HepG2 (cell line): ENCODE results near the gene FLT3LG. TPM values are rescaled to one million over a fixed set of nuclear protein-coding genes. Genes with fewer than 3 reads are reported as not detected.

Experiments
- ATAC-seq: fragments of 200-7000 bp; cut with Tn5 transposase; 3 replicates; pipeline ENCODE4 v1.9.1; 2020; ENCODE audit warnings: mild to moderate bottlenecking, moderate library complexity
- BruUV-seq: library from RNA; stranded (reverse); fragments of 400-500 nt; replicated peaks from 2 replicates; lab custom pipeline; 2021; lab: Mats Ljungman, UMichigan
- CTCF ChIA-PET: fragments of 300-600 bp; formaldehyde crosslinking; extraction: SDS; loops from one replicate; lab custom pipeline; 2021; ENCODE audit warnings: low total read pairs, inconsistent platforms, low intra/inter-chr PET ratio; lab: Yijun Ruan, JAX
- POLR2A ChIA-PET: fragments of 350-600 bp; sonication (Branson Sonifier 250); formaldehyde crosslinking; loops from one replicate; lab custom pipeline; 2020; ENCODE audit warnings: antibody characterized with exemption, inconsistent platforms; lab: Yijun Ruan, JAX
- DNase-seq: peaks from one replicate; pipeline ENCODE4 v3.0.0-alpha.2; 2015; ENCODE audit warnings: low spot score
- FAIRE-seq: peaks from 3 replicates; lab custom pipeline; 2011; peaks lifted over from hg19 to GRCh38; lab: Jason Lieb, UNC
- H2AFZ ChIP-seq: one replicate; pipeline ENCODE4 v1.6.1; 2011; ENCODE audit warnings: low read length, inconsistent platforms
- H3K27ac ChIP-seq: fragments of 300-600 bp; 3 replicates; pipeline ENCODE4 v1.8.0; 2011; ENCODE audit warnings: mixed run types, mild to moderate bottlenecking, mixed read lengths, low read length, inconsistent platforms; ENCODE audit not compliant: insufficient read depth; ENCODE audit errors: extremely low read length
- H3K27me3 ChIP-seq, 2 experiments: fragments of 200-600 bp in 1 of 2; 2 replicates in 1 of 2; 3 replicates in 1 of 2; pipeline versions ENCODE4 v1.6.0 to v1.8.0; 2011; ENCODE audit warnings: low read length in 2 of 2, mild to moderate bottlenecking in 2 of 2, moderate library complexity in 2 of 2, inconsistent platforms in 1 of 2; ENCODE audit not compliant: insufficient read depth in 2 of 2, control insufficient read depth in 1 of 2
- H3K36me3 ChIP-seq, 2 experiments: fragments of 200-600 bp in 1 of 2; replicated peaks in 1 of 2; 2 replicates in 1 of 2; 3 replicates in 1 of 2; pipeline versions ENCODE4 v1.5.1 to v1.8.0; 2011; ENCODE audit warnings: low read length in 2 of 2, inconsistent platforms in 1 of 2; ENCODE audit not compliant: insufficient read depth in 2 of 2, control insufficient read depth in 1 of 2
- H3K4me1 ChIP-seq: 2 replicates; pipeline ENCODE4 v1.5.1; 2012; ENCODE audit warnings: low read length, inconsistent platforms; ENCODE audit not compliant: insufficient read depth
- H3K4me2 ChIP-seq: 2 replicates; pipeline ENCODE4 v1.6.0; 2011; ENCODE audit warnings: low read depth, low read length, inconsistent platforms
- H3K4me3 ChIP-seq, 3 experiments: fragments of 200-600 bp in 1 of 3; sonication (generic), shearing (Covaris generic) in 1 of 3; replicated peaks in 1 of 3; 2 replicates each; pipeline ENCODE4 v1.5.1; 2011 to 2016; ENCODE audit warnings: low read length in 3 of 3, inconsistent platforms in 2 of 3, low read depth in 2 of 3, mild to moderate bottlenecking in 2 of 3, control low read depth in 1 of 3, mixed read lengths in 1 of 3; ENCODE audit not compliant: insufficient read depth in 1 of 3
- H3K79me2 ChIP-seq: one replicate; pipeline ENCODE4 v1.6.1; 2011; ENCODE audit warnings: low read length, inconsistent platforms; ENCODE audit not compliant: insufficient read depth
- H3K9ac ChIP-seq: 2 replicates; pipeline ENCODE4 v1.6.0; 2011; ENCODE audit warnings: mild to moderate bottlenecking, low read depth, low read length, inconsistent platforms; ENCODE audit not compliant: insufficient read depth
- H3K9me3 ChIP-seq: 2 replicates; pipeline ENCODE4 v1.5.1; 2012; ENCODE audit warnings: mild to moderate bottlenecking, low read length
- H4K20me1 ChIP-seq: 2 replicates; pipeline ENCODE4 v1.6.0; 2011; ENCODE audit warnings: inconsistent platforms, mild to moderate bottlenecking, low read length, moderate library complexity; ENCODE audit not compliant: insufficient read depth
- ATRX ChIP-seq: sonication (generic); formaldehyde crosslinking; IDR thresholded peaks from 2 replicates; pipeline ENCODE4 v1.4.0; 2020; ENCODE audit warnings: missing genetic modification reagents, borderline replicate concordance
- PCBP1 ChIP-seq: fragments of 200-400 bp; formaldehyde crosslinking; IDR thresholded peaks from 2 replicates; pipeline ENCODE4 v1.6.1; 2017; ENCODE audit warnings: mild to moderate bottlenecking, low read depth, low read length, borderline replicate concordance
- RCOR2 ChIP-seq: IDR thresholded peaks from 2 replicates; pipeline ENCODE4 v1.6.1; 2016; ENCODE audit warnings: missing biosample characterization, missing genetic modification reagents
- SATB2 ChIP-seq: sonication (generic); formaldehyde crosslinking; IDR thresholded peaks from 2 replicates; pipeline ENCODE4 v1.5.0; 2020; ENCODE audit warnings: missing genetic modification reagents
- U2AF1 ChIP-seq: fragments of 200-400 bp; formaldehyde crosslinking; optimal IDR thresholded peaks from 2 replicates; pipeline ENCODE3; 2017; ENCODE audit warnings: mild to moderate bottlenecking, low read depth, low read length
- ZNF720 ChIP-seq: sonication (generic); formaldehyde crosslinking; IDR thresholded peaks from 2 replicates; pipeline ENCODE4 v1.4.0; 2020; ENCODE audit warnings: missing genetic modification reagents
- WGBS: methylation state at CpG from one replicate; pipeline ENCODE4 v1.1.6; 2017; ENCODE audit warnings: low lambda C conversion rate; 5-methylcytosine and 5-hydroxymethylcytosine counted together
- in situ Hi-C: cut with HindIII; loops from 2 replicates; pipeline ENCODE4 v1.10.0; 2017; ENCODE audit warnings: low pct_unique_long_range_greater_than_20kb; ENCODE audit not compliant: extremely low pct_ligation_motif_present
- intact Hi-C: fragments of 100-400 bp; cut with micrococcal nuclease; formaldehyde crosslinking; loops from one replicate; pipeline ENCODE4 v1.10.0; 2022; ENCODE audit not compliant: unreplicated experiment
- polyA plus RNA-seq, 8 experiments: library from polyadenylated mRNA; depleted of rRNA in 3 of 8; stranded (reverse) in 7 of 8; unstranded in 1 of 8; fragments of >200 nt; fragmentation: Illumina TruSeq in 4 of 8; extraction: Trizol in 4 of 8; gene quantifications; 2 replicates each; pipeline versions ENCODE4 v1.2.1 to v1.2.3, GENCODE V29; 2011 to 2016; ENCODE audit warnings: low read depth in 4 of 8, missing spikeins in 1 of 8, mixed read lengths in 1 of 8; ENCODE audit not compliant: insufficient read depth in 1 of 8
- total RNA-seq, 5 experiments: library from RNA; depleted of rRNA; stranded (reverse); fragments of >200 nt; fragmentation: Illumina TruSeq; extraction: Trizol; gene quantifications; 2 replicates each; pipeline ENCODE4 v1.2.3, GENCODE V29; 2016; ENCODE audit warnings: low read depth in 1 of 5
- TF ChIP-seq, protein P1 (sequence below): sonication (generic); formaldehyde crosslinking; conservative IDR thresholded peaks from 2 replicates; pipeline ENCODE4 v1.8.0; 2022; ENCODE audit warnings: mild to moderate bottlenecking, moderate library complexity, missing genetic modification reagents
- TF ChIP-seq, protein P2 (sequence below): sonication (generic); formaldehyde crosslinking; IDR thresholded peaks from 2 replicates; pipeline ENCODE4 v1.5.0; 2020; ENCODE audit warnings: mild to moderate bottlenecking, missing genetic modification reagents, moderate library complexity

The FLT3LG gene
- total and polyA plus RNA-seq, 2 of the 13 experiments (the other 11 are each of a cell fraction or from before 2014, with no cell fraction given): 1.5 to 2.6 TPM

DNA sequence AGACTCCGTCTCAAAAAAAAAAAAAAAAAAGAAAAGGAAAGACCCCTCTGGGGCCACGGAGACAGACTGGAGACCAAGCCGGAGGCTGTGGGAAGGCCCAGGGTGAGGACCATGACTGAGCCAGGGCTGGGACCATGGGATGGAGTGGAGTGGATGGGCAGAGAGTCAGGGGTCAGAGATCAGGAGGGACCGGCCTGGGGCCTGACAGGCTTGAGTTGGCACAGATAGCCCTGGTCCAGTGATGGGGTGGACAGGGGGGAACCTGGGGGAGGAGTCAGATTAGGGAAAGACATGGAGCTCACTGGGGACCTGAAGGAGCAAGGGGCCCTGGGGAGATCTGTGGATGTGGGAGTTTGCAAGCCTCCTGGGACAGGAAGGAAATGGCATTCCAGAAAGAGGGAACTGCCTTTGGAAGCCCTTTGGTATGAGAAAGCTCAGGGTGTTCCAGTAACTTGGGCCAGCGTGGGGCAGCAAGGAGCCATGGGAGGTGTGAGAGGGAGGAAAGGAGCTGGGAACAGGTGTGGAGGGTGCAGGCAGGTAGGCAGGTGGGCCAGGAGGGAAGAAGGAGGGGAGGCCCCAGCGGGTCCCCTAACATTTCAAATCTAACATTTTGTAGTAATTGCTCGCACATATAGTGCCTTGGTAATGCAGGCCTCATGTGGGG lies 7.1 kb downstream of the FLT3LG start:
- intact Hi-C loops (no loop called here), in situ Hi-C loops (no loop called here)
- POLR2A ChIA-PET: interaction anchor here (1.6 to 1.8 kb wide), 2 partner anchors 15 to 28 kb away, joined by 5 to 6 read pairs; partner anchors contain the start of genes ALDH16A1 and RPS11
- BruUV-seq: no TSS peak
- 68% methylated on average over 7 of the region's 7 CpGs for WGBS
- Histone ChIP-seq H3K4me1 (peaks cover 29% of the 10 kb centered on the region), H3K4me2 (no peak overlapping the region), H2AFZ (no peak overlapping the region), H3K9me3 (no peaks in the 10 kb centered on the region), H3K27ac (peak overlapping the region; percentile 38), H3K36me3 (no peaks in the 10 kb centered on the region), H3K9ac (peak overlapping the region; percentile 13; the same call in 1 of the 2 replicates), H3K79me2 (no peaks in the 10 kb centered on the region), H4K20me1 (no peaks in the 10 kb centered on the region), H3K4me3 (no peak overlapping the region), H3K27me3 (no peaks in the 10 kb centered on the region; a peak in 1 of 5 replicates)
- no peak for FAIRE-seq
- no peak for DNase-seq
- peak; percentile 16; the same call in 1 of the 3 replicates for ATAC-seq
- CTCF ChIA-PET: no interaction called here
- TF ChIP-seq ATRX (CRISPR knock-in tag) (no peak), ZNF720 (CRISPR knock-in tag) (no peak), RCOR2 (CRISPR knock-in tag) (no peak), U2AF1 (no peak), SATB2 (CRISPR knock-in tag) (no peak), PCBP1 (no peak)
- TF ChIP-seq, protein P1, sequence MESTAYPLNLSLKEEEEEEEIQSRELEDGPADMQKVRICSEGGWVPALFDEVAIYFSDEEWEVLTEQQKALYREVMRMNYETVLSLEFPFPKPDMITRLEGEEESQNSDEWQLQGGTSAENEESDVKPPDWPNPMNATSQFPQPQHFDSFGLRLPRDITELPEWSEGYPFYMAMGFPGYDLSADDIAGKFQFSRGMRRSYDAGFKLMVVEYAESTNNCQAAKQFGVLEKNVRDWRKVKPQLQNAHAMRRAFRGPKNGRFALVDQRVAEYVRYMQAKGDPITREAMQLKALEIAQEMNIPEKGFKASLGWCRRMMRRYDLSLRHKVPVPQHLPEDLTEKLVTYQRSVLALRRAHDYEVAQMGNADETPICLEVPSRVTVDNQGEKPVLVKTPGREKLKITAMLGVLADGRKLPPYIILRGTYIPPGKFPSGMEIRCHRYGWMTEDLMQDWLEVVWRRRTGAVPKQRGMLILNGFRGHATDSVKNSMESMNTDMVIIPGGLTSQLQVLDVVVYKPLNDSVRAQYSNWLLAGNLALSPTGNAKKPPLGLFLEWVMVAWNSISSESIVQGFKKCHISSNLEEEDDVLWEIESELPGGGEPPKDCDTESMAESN (CRISPR knock-in tag): no peak
- TF ChIP-seq, protein P2, sequence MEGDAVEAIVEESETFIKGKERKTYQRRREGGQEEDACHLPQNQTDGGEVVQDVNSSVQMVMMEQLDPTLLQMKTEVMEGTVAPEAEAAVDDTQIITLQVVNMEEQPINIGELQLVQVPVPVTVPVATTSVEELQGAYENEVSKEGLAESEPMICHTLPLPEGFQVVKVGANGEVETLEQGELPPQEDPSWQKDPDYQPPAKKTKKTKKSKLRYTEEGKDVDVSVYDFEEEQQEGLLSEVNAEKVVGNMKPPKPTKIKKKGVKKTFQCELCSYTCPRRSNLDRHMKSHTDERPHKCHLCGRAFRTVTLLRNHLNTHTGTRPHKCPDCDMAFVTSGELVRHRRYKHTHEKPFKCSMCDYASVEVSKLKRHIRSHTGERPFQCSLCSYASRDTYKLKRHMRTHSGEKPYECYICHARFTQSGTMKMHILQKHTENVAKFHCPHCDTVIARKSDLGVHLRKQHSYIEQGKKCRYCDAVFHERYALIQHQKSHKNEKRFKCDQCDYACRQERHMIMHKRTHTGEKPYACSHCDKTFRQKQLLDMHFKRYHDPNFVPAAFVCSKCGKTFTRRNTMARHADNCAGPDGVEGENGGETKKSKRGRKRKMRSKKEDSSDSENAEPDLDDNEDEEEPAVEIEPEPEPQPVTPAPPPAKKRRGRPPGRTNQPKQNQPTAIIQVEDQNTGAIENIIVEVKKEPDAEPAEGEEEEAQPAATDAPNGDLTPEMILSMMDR: peak; percentile 24; the same call in 1 of the 2 replicates
